HG03354 (cell line): ENCODE data around the gene RUNX1.
"Not testable (repeated sequence)": the region's sequence is repeated elsewhere in the genome, so short reads cannot be mapped to it uniquely, and the experiment has no call there.

ENCODE experiments used
- ATAC-seq: cut with Tn5 transposase; IDR thresholded peaks from one replicate; pipeline ENCODE4 v1.9.1; 2021; ENCODE audit warnings: mild to moderate bottlenecking; ENCODE audit not compliant: unreplicated experiment, poor library complexity, severe bottlenecking

The RUNX1 gene

GRCh38 chr21:34807881-34808568 lies 241.1 kb downstream of the RUNX1 start:
- ATAC-seq = no peak

- peak; percentile 67 for ATAC-seq
Measured at GRCh38 chr21:34807146-34807880, 241.8 kb downstream of the RUNX1 start.

- no peak for ATAC-seq
Measured at GRCh38 chr21:34806423-34806822, 242.7 kb downstream of the RUNX1 start.

- no peak for ATAC-seq
Measured at GRCh38 chr21:34805157-34805556, 243.9 kb downstream of the RUNX1 start.

- not testable (repeated sequence) for ATAC-seq
Measured at GRCh38 chr21:34804584-34804983, 244.5 kb downstream of the RUNX1 start.

- ATAC-seq = no peak
Measured at GRCh38 chr21:34803782-34804370, 245.2 kb downstream of the RUNX1 start.

GRCh38 chr21:34802180-34802899 lies 246.8 kb downstream of the RUNX1 start:
- no peak for ATAC-seq

GRCh38 chr21:34801519-34802132 lies 247.5 kb downstream of the RUNX1 start:
- peak; percentile 56 for ATAC-seq

GRCh38 chr21:34800797-34801518 lies 248.1 kb downstream of the RUNX1 start:
- no peak for ATAC-seq

GRCh38 chr21:34799092-34799491 lies 250.0 kb downstream of the RUNX1 start:
- no peak for ATAC-seq

GRCh38 chr21:34797921-34798535 lies 251.1 kb downstream of the RUNX1 start:
- no peak for ATAC-seq

GRCh38 chr21:34797201-34797525 lies 251.9 kb downstream of the RUNX1 start:
- no peak for ATAC-seq

GRCh38 chr21:34796518-34797200 lies 252.4 kb downstream of the RUNX1 start:
- no peak for ATAC-seq

GRCh38 chr21:34795548-34796180 lies 253.4 kb downstream of the RUNX1 start:
- ATAC-seq = no peak

- no peak for ATAC-seq
Measured at GRCh38 chr21:34795175-34795547, 253.9 kb downstream of the RUNX1 start.

GRCh38 chr21:34794686-34795085 lies 254.4 kb downstream of the RUNX1 start:
- no peak for ATAC-seq

- ATAC-seq = no peak
Measured at GRCh38 chr21:34793471-34793870, 255.6 kb downstream of the RUNX1 start.

- no peak for ATAC-seq
Measured at GRCh38 chr21:34792504-34793089, 256.5 kb downstream of the RUNX1 start.
